Activated CD4-positive, alpha-beta T cell treated with anti-CD3 and anti-CD28 coated beads, Interleukin-2, amount 50 U/mL, for 16 hours (primary cell): Measurements from ENCODE around the gene SH2D4B.
A peak's percentile ranks its signal among the peaks of the same experiment; 100 is the strongest.

Experiments used
- DNase-seq: peaks from one replicate; pipeline ENCODE4 v3.0.0-alpha.2; 2020

The SH2D4B gene

GRCh38 chr10:80537736-80538480 lies at the start of gene SH2D4B:
SH2D4B (plus strand) TSS chr10:80537902; CDS start chr10:80538332, 430 bp downstream.
- no peak for DNase-seq

DNA sequence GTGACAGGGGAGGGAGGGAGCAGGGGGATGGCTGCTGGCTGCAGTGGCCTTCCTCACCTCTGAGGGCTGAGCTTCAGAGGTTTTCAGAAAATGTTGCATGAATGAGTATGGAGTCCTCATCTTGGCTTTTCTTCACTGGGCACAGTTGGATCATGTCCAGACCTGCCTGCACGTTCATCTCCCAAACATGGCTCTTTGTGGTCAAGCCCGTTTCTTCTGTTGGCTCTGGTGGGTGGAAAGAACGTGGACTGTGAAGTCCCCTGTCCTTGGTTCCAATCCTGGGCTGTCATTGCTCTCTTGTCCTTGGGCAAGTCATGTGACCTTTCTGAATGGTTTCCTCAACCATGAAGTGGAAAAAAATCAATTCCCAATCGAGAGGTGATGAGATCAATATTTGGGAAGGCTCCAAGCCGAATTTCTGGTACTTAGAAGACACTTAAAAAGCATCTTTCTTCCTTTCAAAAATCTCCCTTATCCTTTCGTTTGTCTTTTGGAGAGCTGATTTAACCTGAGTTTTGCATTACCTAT lies 49.1 kb upstream of the SH2D4B start:
- DNase-seq: no peak

DNA sequence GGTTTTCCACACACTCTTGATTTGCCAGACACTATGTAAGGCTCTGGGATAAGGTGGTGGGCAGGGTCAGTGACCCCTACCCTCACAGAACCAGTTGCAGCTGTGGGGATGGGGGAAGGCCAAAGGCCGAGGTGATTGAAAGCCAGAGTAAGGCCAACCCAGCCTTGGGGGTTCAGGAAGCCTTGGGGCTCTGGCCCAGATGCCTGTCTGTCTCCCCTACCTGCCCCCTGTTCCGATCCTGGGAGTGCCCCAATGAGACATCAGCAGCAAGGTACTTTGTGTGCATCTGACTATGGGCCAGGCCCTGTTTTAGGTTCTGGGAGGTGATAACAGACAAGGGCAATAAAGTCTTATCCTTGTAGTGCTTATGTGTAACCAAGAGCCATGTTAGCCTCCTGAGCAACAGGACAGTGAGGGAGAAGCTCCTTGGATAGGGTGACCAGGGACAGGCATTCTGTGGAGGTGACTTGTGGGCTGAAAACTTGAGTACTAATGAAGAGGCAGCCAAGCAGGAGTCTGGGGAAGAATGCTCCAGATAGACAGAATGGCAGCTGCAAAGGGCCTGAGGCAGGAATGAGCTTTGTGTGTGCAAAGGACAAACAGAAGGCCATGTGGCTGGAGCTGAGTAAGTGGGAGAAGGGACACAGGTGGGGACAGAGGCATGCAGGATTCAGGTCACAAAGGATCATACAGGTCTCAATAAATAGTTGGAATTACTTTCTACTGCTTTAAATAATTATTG lies 48.2 kb upstream of the SH2D4B start:
- no peak for DNase-seq

DNA sequence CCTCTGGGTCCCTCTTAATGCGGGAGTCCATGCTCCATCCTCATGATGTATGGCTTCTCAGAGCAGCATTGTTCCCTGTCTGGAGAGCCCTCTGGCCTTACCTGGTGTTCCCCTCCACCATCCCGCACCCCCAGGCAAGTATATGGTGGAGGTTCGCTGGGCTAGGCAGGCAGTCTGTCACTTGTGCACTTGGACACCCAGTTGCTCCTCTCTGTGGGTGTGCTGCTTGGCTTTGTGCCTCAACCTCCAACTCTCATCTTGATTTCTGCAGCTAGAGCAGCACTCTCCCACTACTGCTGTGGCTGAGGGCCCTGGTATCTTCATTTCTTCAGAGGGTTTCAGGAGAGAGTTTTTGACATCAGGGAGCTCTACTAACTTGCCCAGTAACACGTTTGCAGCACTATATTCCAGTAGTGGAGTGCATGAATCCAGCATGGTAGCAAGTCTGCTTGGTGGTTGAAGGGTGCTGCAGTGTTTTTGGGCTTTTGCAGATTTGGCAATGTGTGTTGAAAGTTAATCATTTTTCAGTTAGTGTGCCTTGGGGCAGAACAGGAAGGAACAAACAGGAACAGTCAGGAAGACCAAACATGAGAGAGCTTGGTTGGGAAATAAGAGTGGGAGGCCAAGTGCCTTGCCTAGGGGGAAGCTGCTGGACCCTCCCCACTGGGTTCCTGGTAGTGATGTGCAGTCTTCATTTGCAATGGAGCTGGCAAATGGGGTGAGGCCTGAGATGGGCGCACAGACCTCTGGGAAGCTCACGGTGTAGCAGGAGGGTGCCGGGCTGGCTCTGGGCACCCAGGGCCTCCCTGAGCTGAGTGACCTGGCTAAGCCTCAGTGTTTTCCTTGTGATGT lies 46.2 kb upstream of the SH2D4B start:
- DNase-seq: no peak

GRCh38 chr10:80492848-80493521 lies 44.7 kb upstream of the SH2D4B start:
- DNase-seq: no peak

- peak; percentile 56 for DNase-seq
These were observed 44.1 kb upstream of the SH2D4B start for GRCh38 chr10:80493522-80494051.

- no peak for DNase-seq
These were observed 41.0 kb upstream of the SH2D4B start for GRCh38 chr10:80496555-80497172.

DNA sequence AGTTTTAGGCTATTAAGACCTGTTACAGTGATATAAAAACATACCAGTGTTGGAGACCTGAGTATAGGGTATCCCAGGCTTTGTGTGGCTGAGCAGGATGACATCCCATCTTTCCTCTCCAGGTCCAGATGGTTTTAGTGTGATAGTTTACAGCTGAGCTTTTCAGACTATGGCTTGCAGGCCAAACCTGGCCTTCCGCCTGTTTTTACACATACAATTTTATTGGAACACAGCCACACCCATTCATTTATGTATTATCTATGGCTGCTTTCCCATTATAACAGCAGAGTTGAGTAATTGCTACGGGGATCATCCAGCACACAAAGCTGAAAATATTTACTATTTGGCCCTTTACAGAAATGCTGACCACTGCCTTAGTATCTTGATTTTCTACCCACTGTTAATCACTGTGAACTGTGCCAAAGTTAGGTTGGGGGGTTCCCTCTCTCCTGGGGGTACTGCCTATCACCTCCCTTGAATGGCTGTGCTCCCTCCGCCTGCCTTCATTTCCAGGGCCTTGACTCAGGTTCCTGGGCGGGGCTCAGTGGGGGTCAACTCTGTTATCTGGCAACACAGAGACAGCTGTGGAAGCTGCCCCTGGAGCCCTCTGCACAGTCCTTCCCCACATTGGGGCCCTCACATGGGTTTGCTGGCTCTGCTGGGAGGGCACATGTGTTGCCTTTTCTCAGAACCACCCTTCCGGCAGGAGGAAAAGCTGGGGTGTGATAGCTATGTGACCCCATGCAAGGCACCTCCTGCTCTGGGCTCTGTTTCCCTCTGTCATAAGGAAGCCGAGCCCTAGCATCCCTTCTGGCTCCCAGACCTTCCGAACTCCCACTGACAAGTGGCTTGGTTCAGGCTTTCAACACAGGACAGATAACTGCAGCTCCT lies 40.3 kb upstream of the SH2D4B start:
- DNase-seq: no peak

- no peak for DNase-seq
These were observed 39.4 kb upstream of the SH2D4B start for GRCh38 chr10:80498078-80498832.

DNA sequence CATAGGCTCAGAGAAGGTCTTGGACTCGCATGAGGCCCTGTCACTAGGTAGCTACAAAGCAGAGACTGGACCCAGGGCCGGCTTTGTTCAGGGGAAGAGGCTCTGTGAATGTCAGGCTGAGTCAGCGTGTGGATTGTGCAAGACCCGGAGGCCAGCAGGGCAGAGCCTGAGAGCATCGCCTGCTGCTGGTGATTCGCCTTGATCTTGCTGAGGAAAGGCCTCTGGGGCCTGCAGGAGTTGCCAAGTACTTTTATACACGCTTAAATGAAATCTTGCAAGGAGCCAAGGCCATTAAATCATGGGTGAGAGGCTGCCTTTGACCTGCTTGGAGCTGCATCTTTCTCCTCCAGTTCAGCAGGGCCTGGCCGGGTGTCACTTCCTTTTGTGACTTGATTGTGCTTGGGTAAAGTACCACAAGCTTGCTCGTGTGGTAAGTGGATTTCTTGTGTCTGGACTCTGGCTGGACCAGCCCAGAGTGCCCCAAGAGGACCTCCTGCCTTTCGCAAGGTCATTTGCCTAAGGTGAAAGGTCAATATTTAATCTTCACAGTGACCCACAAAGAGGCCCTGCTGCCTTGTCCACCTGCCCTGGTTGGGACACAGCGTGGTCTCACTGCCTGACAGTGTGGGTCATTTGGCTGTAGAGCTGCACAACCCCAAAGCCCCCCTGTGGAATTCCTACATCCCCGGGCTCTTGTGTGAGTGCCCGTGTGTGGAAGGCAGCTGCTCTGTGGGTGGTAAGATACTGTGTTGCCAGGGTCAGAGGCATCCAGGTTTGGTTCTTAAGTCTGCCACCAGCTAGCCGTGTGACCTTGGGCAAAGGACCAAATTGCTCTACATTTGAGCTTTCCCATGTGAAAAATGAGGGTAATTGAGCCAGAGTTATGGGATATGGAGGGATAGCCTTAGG lies 38.6 kb upstream of the SH2D4B start:
- DNase-seq: peak; percentile 84

GRCh38 chr10:80500572-80501380 lies 36.9 kb upstream of the SH2D4B start:
- no peak for DNase-seq

DNA sequence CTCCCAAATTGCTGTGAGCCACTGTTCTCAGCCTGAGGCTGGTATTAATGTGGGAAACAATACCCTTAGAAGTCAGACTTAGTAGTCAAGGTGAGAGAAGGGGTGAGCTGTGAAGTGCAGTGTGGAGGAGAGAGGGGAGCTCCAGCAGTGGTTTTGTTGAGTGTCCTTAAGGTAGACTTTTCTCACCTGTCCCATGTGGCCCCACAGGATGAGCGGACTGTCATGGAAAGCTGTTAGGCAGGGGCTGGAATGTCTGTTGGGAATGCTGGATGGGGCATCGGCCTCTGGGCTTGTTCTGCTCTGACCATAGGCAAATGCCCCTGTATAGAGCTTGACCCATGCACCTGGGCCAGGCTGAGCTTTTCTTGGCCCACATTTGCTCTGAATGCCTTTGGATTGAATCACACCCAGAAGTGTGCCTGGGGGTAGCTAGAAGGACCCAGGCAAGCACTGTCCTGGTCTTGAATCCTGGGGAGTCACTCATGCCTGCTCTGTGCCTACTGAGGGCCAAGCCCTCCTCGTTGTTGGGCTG lies 36.3 kb upstream of the SH2D4B start:
- no peak for DNase-seq

DNA sequence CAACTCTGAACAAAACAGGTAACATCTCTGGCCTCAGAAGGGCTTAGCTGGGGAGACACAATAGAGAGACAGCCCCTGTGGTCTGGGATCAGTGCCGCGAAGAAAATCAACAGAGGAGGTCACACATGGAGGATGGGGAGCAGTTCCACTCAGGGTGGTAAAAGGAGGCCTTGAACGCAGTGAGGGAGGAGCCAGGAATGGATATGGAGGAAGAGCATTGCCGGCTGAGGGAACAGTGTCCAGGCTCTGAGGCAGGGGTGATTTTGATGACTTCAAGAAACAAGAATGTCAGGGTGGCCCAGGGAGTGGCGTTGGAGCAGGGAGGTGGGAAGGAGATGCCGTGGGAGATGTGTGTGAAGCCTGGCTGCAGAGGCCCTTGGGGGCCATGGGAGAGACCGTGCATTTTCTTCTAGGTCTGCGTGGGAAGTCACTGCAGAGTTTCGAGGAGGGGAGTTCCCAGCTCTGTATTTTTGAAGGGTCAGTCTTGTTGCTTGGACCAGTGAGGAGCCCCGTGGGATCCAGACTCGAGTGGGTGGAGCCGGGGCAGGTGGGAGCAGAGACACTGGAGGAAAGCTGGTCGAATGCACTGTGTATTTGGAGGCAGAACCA lies 35.7 kb upstream of the SH2D4B start:
- no peak for DNase-seq

DNA sequence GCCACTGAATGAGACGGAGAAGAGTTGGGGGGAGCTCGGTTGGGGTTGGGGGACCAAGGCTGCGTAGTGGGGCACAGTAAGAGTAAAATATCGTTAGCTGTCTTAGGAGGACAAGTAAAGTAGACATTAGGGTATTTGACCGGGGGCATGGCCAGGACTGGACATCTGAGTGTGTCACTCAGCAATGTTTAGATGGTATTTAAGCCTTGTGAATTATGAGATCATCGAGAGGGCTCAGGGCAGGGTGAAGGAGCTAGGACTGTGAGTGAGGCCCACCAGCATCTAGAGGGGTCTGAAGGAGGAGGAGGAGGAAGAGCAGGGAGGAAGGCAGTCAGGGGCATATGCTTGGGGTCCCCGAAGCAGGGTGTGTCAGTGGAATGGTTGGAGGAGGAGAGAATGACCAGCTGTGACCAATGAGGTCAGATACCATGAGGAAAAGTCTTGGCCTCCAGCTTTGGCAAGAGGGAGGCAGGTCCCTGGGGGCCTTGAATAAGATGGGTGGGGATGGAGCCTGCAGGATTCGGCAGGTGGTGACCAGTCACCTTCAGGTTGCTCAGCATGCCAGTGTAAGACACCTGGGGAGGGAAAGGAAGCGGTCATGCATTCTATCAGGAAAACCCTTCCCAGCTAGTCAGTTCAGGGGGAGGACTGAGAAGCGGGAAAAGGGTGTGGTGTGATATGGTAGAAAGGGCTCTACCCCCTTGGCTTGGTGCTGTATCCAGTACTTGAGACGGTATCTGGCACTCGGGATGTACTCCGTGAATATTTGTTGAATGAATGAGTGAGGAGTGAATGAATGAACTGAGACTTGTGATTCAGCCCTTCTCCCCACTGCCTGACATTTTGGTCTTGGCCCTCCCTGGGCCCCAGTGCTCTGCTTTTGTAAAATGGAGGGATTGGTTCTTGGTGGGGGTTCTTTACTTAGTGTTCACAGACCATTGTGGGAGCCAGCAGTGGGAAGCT lies 34.8 kb upstream of the SH2D4B start:
- no peak for DNase-seq

DNA sequence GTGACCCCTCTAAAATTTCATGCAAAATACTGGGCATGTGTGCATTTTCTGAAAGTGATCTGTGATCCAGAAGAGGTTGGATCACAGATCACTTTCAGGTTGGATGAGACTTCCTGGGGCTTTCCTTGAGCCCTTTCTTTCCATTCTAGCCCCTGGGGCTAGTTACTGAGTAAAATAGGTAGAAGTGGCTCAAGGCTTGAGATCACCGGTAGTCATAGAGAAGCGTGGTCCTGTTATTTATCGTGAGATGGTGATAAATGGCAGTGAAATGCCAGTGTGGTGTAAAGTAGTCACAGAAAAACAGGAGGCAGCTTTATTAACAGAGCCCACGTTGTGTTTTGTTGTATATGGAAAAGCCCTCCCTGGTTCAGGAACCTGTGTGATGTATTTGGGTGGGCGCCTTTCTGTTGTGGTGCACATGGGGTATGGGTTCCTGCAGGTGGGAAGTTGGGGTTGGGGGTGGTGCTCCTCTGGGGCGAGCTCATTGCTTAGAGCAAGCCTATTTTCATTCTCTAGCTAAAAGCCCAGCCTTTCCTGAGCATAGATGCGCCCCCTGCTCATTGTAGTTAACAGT lies 34.0 kb upstream of the SH2D4B start:
- DNase-seq: no peak
